ENCODE data around the gene CD4.

DNA sequence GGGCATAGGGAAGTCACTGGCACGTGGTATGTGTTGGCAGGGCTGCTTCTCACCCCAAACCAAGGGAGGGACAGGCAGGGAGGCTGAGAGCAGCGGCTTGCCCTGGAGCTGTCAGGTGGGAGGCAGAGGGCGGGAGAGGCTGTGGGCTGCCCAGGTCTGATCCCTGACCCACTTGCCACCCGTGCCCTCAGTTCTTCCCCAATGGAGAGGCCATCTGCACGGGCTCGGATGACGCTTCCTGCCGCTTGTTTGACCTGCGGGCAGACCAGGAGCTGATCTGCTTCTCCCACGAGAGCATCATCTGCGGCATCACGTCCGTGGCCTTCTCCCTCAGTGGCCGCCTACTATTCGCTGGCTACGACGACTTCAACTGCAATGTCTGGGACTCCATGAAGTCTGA, 56.1 kb downstream of the CD4 start:
- TF ChIP-seq, protein P1, sequence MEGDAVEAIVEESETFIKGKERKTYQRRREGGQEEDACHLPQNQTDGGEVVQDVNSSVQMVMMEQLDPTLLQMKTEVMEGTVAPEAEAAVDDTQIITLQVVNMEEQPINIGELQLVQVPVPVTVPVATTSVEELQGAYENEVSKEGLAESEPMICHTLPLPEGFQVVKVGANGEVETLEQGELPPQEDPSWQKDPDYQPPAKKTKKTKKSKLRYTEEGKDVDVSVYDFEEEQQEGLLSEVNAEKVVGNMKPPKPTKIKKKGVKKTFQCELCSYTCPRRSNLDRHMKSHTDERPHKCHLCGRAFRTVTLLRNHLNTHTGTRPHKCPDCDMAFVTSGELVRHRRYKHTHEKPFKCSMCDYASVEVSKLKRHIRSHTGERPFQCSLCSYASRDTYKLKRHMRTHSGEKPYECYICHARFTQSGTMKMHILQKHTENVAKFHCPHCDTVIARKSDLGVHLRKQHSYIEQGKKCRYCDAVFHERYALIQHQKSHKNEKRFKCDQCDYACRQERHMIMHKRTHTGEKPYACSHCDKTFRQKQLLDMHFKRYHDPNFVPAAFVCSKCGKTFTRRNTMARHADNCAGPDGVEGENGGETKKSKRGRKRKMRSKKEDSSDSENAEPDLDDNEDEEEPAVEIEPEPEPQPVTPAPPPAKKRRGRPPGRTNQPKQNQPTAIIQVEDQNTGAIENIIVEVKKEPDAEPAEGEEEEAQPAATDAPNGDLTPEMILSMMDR (IDR thresholded peaks at IDR 0.05; ENCODE audit: low read depth, low read length, missing input control): no peak
- TF ChIP-seq, protein P2, sequence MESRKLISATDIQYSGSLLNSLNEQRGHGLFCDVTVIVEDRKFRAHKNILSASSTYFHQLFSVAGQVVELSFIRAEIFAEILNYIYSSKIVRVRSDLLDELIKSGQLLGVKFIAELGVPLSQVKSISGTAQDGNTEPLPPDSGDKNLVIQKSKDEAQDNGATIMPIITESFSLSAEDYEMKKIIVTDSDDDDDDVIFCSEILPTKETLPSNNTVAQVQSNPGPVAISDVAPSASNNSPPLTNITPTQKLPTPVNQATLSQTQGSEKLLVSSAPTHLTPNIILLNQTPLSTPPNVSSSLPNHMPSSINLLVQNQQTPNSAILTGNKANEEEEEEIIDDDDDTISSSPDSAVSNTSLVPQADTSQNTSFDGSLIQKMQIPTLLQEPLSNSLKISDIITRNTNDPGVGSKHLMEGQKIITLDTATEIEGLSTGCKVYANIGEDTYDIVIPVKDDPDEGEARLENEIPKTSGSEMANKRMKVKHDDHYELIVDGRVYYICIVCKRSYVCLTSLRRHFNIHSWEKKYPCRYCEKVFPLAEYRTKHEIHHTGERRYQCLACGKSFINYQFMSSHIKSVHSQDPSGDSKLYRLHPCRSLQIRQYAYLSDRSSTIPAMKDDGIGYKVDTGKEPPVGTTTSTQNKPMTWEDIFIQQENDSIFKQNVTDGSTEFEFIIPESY (IDR thresholded peaks at IDR 0.05): no peak
- TF ChIP-seq YY1 (IDR thresholded peaks at IDR 0.05) (no peak), HNF4A (conservative IDR thresholded peaks at IDR 0.05) (no peak), GABPA (IDR thresholded peaks at IDR 0.05 in 1 of 2, conservative IDR thresholded peaks at IDR 0.05 in 1 of 2) (no peak), RAD21 (IDR thresholded peaks at IDR 0.05) (no peak), RXRA (IDR thresholded peaks at IDR 0.05) (no peak), TAF1 (conservative IDR thresholded peaks at IDR 0.05) (no peak)
- TF ChIP-seq, protein P3, sequence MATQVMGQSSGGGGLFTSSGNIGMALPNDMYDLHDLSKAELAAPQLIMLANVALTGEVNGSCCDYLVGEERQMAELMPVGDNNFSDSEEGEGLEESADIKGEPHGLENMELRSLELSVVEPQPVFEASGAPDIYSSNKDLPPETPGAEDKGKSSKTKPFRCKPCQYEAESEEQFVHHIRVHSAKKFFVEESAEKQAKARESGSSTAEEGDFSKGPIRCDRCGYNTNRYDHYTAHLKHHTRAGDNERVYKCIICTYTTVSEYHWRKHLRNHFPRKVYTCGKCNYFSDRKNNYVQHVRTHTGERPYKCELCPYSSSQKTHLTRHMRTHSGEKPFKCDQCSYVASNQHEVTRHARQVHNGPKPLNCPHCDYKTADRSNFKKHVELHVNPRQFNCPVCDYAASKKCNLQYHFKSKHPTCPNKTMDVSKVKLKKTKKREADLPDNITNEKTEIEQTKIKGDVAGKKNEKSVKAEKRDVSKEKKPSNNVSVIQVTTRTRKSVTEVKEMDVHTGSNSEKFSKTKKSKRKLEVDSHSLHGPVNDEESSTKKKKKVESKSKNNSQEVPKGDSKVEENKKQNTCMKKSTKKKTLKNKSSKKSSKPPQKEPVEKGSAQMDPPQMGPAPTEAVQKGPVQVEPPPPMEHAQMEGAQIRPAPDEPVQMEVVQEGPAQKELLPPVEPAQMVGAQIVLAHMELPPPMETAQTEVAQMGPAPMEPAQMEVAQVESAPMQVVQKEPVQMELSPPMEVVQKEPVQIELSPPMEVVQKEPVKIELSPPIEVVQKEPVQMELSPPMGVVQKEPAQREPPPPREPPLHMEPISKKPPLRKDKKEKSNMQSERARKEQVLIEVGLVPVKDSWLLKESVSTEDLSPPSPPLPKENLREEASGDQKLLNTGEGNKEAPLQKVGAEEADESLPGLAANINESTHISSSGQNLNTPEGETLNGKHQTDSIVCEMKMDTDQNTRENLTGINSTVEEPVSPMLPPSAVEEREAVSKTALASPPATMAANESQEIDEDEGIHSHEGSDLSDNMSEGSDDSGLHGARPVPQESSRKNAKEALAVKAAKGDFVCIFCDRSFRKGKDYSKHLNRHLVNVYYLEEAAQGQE (IDR thresholded peaks at IDR 0.05): no peak
- TF ChIP-seq, protein P4, sequence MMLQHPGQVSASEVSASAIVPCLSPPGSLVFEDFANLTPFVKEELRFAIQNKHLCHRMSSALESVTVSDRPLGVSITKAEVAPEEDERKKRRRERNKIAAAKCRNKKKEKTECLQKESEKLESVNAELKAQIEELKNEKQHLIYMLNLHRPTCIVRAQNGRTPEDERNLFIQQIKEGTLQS (IDR thresholded peaks at IDR 0.05): no peak
- TF ChIP-seq, protein P5, sequence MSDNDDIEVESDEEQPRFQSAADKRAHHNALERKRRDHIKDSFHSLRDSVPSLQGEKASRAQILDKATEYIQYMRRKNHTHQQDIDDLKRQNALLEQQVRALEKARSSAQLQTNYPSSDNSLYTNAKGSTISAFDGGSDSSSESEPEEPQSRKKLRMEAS (IDR thresholded peaks at IDR 0.05): no peak

Measured in liver (tissue), 3 donors.